ENCODE measurements around the gene NETO2.

GRCh38 chr16:47110939-47111338, 32.8 kb downstream of the NETO2 start:
- TF ChIP-seq POLR2A (IDR thresholded peaks at IDR 0.05; ENCODE audit: low read depth, low read length) (no peak), POLR2AphosphoS5 (IDR thresholded peaks at IDR 0.05; ENCODE audit: low read depth, low read length) (no peak), TAF1 (IDR thresholded peaks at IDR 0.05; ENCODE audit: borderline replicate concordance, low read depth, low read length) (no peak)

All from GM12892 (cell line).